IgD-negative memory B cell (primary cell): Measurements from ENCODE around the gene TGFBRAP1. TPM values are rescaled to one million over a fixed set of nuclear protein-coding genes. Genes with fewer than 3 reads are reported as not detected.
"Not testable (repeated sequence)": the region's sequence is repeated elsewhere in the genome, so short reads cannot be mapped to it uniquely, and the experiment has no call there.

Source experiments
- H3K27ac Mint-ChIP-seq, 3 donors: one replicate each; pipeline ENCODE4 v1.8.0; 2020 to 2022; ENCODE audit warnings: mild to moderate bottlenecking in 3 of 3, mixed read lengths in 3 of 3, moderate library complexity in 1 of 3
- H3K27me3 Mint-ChIP-seq: one replicate; pipeline ENCODE4 v1.8.0; 2021; ENCODE audit warnings: mixed read lengths
- H3K36me3 Mint-ChIP-seq: one replicate; pipeline ENCODE4 v1.8.0; 2020; ENCODE audit warnings: mild to moderate bottlenecking, mixed read lengths
- H3K4me1 Mint-ChIP-seq, 3 donors: one replicate each; pipeline ENCODE4 v1.8.0; 2020 to 2022; ENCODE audit warnings: mixed read lengths in 3 of 3, mild to moderate bottlenecking in 1 of 3
- H3K4me3 Mint-ChIP-seq, 4 donors: one replicate each; pipeline ENCODE4 v1.8.0; 2020 to 2022; ENCODE audit warnings: mild to moderate bottlenecking in 4 of 4, mixed read lengths in 4 of 4, moderate library complexity in 3 of 4
- H3K9me3 Mint-ChIP-seq, 3 donors: one replicate each; pipeline ENCODE4 v1.8.0; 2020 to 2021; ENCODE audit warnings: mixed read lengths in 3 of 3, mild to moderate bottlenecking in 1 of 3
- polyA plus RNA-seq: library from polyadenylated mRNA; unstranded; fragments of 300-500 nt; fragmentation: Illumina TruSeq; gene quantifications from one replicate; pipeline ENCODE4 v1.2.3, GENCODE V29; 2021

The TGFBRAP1 gene
- polyA plus RNA-seq, 1 donor from 2014 or later, result 23.2 TPM

DNA sequence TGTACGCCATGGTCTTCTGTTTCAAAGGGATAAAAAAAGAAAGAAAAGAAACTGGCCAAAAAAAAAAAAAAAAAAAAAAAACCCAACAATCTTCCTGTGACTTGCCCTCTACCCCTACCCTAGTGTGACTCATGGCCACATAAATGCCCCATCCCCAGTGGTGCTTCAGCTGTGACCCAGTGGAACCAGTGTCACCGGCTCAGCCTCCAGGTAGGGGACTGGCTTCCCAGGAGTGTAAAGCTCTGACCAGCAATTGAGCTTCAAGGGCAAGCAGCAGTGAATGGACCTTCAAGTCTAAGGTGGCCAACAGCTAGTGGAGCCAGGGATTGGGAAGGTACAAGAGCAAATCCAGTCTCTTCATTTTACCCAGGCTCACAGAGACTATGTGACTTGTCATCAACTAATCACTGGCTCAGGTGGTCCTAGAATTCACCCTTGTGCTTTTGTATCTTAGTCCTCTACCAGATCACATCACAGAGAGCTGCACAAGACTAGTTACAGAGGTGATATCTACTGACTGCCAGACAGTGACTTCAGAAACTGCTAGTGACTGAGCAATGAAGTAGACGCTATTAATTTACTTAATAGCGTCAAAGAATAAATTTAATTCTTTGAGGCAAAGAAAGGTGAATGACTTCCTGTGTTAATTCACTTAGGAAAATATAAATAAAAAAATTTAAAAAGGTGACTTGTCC lies 1.3 kb upstream of the TGFBRAP1 start:
- Mint-ChIP-seq H3K27ac (peak overlapping the region; percentile 56 to 99 (median 93)), H3K36me3 (no peaks in the 10 kb centered on the region), H3K4me1 (peaks cover 20 to 22% (median 22%) of the 10 kb centered on the region in 3 donors), H3K4me3 (peak overlapping the region; percentile 85 to 96 (median 92)), H3K27me3 (no peaks in the 10 kb centered on the region), H3K9me3 (no peaks in the 10 kb centered on the region)

DNA sequence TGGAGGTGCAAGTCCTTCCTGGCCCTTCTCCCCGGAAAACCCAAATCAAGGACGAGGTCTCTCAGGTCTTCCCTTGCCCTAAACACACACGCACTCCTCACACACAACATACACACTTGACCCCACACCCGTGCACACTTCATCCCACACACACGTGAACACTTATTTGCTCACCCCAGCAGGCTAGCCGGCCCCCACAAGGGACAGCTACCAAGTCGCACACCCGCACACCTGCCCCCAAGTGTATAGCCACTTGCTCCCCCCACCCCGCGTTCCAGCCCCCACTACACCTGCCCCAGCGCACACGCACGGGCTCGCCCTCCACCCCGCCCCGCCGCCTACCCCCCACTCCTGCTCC lies 359 bp downstream of the TGFBRAP1 start:
- H3K4me1 Mint-ChIP-seq, result peaks cover 27 to 34% (median 28%) of the 10 kb centered on the region in 3 donors
- no peaks in the 10 kb centered on the region for H3K9me3 Mint-ChIP-seq
- H3K27me3 Mint-ChIP-seq, result no peaks in the 10 kb centered on the region
- peak overlapping the region; percentile 79 to 98 (median 95) for H3K27ac Mint-ChIP-seq
- H3K36me3 Mint-ChIP-seq, result peaks cover 1% of the 10 kb centered on the region
- peak overlapping the region; percentile 80 to 100 (median 96) for H3K4me3 Mint-ChIP-seq

DNA sequence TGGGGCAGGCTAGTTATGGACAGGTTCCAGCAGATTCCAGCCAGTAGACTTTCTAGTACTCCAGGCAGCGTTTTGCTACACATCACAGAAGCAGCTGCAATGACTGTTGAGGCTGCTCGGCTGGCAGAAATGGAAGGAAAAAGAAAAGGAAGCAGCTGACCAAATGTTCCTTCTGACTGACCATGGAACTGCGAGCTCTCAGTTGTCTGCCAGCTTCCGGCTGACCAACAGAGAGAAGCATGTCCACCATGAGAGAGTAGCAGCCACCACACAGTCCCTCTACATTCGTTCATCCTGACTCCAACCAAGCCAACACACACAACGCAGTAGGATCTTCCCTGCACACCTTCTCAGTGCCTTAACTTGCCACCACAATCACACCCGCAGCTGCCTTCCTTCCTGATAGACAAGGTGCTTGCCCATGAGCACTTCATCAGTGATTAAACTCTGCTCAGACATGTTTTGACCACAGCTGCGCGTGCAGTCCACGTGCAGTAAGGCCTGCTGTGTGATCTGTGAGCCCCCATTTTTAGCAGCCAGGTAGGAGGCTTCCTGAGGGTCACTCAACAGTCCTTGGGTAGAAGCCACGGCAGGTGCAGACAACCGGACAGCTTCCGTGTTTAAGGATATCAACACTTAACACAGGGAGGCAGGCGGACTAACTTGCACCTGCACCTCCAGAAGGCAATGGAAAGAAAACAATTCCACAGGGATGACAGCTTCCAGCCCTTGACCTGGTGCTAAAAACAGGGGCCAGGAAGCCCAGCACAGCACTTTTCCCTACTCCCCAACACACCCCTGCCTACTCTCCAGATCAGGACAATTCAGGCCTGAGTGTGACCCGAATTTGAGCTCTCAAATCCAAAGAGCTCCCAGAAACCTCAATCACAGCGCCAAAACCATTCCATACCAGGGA lies 996 bp downstream of the TGFBRAP1 start:
- peak overlapping the region; percentile 79 to 98 (median 95) for H3K27ac Mint-ChIP-seq
- peaks cover 31 to 39% (median 32%) of the 10 kb centered on the region in 3 donors for H3K4me1 Mint-ChIP-seq

DNA sequence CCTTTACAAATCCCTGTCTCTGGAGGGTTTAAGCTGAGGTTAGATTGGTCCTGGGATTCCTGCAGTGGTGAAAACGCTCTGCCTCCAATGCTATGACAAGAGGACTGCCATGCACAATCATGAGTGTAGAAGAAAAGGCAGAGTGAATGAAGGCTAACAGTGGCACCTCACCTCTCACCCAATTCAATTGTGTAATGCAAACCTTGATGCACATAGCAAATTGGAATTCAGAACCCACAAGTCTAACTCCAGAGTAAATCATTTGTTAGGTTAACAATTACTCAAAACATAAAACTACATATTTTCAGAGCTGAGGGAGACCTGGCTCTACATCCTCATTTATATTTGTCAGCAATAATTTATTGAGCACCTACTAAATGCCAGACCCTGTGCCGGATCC lies 1.8 kb downstream of the TGFBRAP1 start:
- no peaks in the 10 kb centered on the region for H3K9me3 Mint-ChIP-seq
- H3K27ac Mint-ChIP-seq, result peak overlapping the region; percentile 79 to 98 (median 95)
- peak overlapping the region; percentile 80 to 100 (median 96) for H3K4me3 Mint-ChIP-seq
- peaks cover 33 to 42% (median 38%) of the 10 kb centered on the region in 3 donors for H3K4me1 Mint-ChIP-seq
- H3K36me3 Mint-ChIP-seq, result peaks cover 5% of the 10 kb centered on the region
- no peaks in the 10 kb centered on the region for H3K27me3 Mint-ChIP-seq

More for the DNA sequence above, 996 bp downstream of the TGFBRAP1 start:
- Mint-ChIP-seq H3K27me3 (no peaks in the 10 kb centered on the region), H3K4me3 (peak overlapping the region; percentile 80 to 100 (median 96)), H3K36me3 (peaks cover 1% of the 10 kb centered on the region), H3K9me3 (no peaks in the 10 kb centered on the region)

DNA sequence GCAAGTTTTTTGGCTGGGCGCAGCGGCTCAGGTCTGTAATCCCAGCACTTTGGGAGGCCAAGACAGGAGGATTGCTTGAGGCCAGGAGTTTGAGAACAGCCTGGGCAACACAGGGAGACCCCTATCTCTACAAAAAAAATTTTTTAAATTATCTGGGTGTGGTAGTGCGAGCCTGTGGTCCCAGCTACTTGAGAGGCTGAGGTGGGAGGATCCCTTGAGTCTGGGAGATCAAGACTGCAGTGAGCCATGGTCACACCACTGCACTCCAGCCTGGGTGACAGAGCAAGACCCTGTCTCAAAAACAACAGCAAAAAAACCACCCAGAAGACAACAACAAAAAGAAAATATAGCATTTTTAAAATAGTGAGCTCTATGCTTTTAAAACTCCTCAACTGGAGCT lies 2.3 kb downstream of the TGFBRAP1 start:
- Mint-ChIP-seq H3K4me3 (peak overlapping the region in 3 of 4 donors; percentile 33 to 80 (median 37)), H3K4me1 (peaks cover 33 to 46% (median 40%) of the 10 kb centered on the region in 3 donors)
- not testable (repeated sequence) for H3K27ac Mint-ChIP-seq, H3K9me3 Mint-ChIP-seq, H3K36me3 Mint-ChIP-seq, H3K27me3 Mint-ChIP-seq

DNA sequence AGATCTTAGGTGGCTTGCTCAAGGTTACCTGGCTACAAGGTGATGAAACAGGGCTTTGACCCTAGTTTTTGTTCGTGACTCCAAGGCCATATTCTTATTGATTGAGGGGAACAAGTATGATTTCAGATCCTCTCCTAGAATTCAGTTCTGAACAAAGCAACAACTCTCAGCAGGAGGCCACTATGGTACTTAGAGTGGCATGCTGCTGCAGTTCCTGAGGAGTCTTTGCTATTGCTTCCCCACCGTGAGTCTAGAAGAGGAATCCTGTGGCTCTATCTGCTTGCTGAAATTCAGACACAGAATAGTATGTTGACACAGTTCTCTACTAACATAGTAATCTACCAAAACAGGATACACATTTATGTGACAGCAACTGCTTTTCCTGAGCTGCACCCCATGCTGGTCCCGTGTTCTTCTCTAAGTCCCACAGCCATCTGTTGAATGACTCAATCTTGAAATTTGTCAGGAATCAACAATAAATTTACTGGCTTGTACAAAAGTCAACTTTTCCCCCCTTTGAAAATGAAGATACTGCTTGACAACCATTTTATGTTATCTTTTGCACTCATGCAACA lies 4.1 kb downstream of the TGFBRAP1 start:
- peak overlapping the region in 1 of 3 donors; percentile 24 for H3K27ac Mint-ChIP-seq

DNA sequence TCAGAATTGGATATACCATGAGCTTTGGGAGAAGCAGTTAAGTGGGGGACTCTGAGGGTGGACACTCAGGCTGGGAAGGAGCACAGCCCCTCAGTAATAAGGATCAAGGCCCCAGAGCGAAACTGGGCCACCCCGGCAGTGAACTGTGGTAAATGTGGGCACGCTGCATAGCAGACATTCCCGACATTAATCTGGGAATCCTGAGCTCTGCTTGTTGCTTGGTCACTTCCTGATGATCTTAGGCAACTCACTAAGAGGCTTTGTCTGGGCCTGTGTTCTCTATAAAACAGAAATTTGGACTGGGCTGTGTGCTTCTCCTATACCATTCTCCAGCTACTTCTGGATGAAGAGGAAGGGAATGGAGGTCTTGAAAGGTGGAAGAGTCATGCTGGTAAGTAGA lies 4.8 kb downstream of the TGFBRAP1 start:
- Mint-ChIP-seq H3K27me3 (no peaks in the 10 kb centered on the region), H3K4me1 (peaks cover 27 to 46% (median 40%) of the 10 kb centered on the region in 3 donors), H3K27ac (peak overlapping the region in 1 of 3 donors; percentile 7), H3K36me3 (peaks cover 6% of the 10 kb centered on the region), H3K9me3 (no peaks in the 10 kb centered on the region), H3K4me3 (peak overlapping the region in 1 of 4 donors; percentile 67)

More for the DNA sequence above, 4.1 kb downstream of the TGFBRAP1 start:
- no peaks in the 10 kb centered on the region for H3K27me3 Mint-ChIP-seq
- H3K4me3 Mint-ChIP-seq, result no peak overlapping the region
- H3K4me1 Mint-ChIP-seq, result peaks cover 31 to 46% (median 42%) of the 10 kb centered on the region in 3 donors
- no peaks in the 10 kb centered on the region for H3K9me3 Mint-ChIP-seq
- H3K36me3 Mint-ChIP-seq, result peaks cover 6% of the 10 kb centered on the region

DNA sequence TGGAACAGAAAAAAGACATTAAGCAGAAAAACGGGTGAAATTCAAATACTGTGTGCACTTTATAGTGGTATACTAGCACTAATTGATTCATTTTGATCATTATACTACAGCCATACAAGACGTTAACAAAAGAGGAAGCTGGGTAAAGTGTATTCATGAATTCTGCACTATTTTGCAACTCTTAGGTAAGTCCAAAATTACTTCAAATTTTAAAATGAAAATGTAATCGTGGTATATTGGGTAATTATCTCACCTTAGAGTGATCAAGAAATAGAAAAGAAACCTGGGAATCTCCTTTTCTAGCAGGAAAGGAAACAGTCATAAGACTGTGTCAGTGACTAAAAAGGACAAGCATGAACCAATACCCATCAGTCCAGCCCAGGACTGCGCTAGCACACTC lies 5.4 kb downstream of the TGFBRAP1 start:
- H3K27ac Mint-ChIP-seq, result peak overlapping the region in 2 of 3 donors; percentile 7 to 56
- peaks cover 6% of the 10 kb centered on the region for H3K36me3 Mint-ChIP-seq
- H3K9me3 Mint-ChIP-seq, result no peaks in the 10 kb centered on the region
- H3K4me3 Mint-ChIP-seq, result no peak overlapping the region
- H3K4me1 Mint-ChIP-seq, result peaks cover 26 to 45% (median 39%) of the 10 kb centered on the region in 3 donors
- H3K27me3 Mint-ChIP-seq, result no peaks in the 10 kb centered on the region

DNA sequence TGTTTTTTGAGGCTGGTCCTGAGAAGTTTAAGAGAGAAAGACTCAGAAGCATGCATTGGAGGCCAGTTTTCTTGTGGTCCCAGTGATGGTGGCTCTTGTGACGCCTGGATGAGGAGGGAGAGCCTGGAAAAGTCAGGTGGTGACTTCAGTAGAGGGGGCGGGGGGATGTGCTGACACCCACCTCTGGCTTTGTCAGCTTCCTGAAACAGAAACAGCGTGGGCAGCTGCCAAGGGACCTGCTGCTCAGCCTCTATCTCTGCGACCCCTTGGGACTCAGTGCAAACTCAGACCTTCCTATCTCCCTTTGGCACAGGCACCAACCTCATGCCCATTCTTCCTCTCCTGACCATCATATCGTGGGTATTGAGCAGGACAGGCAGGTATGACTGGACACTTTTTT lies 6.4 kb downstream of the TGFBRAP1 start:
- Mint-ChIP-seq H3K36me3 (peaks cover 6% of the 10 kb centered on the region), H3K9me3 (no peaks in the 10 kb centered on the region), H3K4me1 (peaks cover 16 to 37% (median 30%) of the 10 kb centered on the region in 3 donors), H3K27me3 (no peaks in the 10 kb centered on the region), H3K4me3 (no peak overlapping the region), H3K27ac (no peak overlapping the region)

DNA sequence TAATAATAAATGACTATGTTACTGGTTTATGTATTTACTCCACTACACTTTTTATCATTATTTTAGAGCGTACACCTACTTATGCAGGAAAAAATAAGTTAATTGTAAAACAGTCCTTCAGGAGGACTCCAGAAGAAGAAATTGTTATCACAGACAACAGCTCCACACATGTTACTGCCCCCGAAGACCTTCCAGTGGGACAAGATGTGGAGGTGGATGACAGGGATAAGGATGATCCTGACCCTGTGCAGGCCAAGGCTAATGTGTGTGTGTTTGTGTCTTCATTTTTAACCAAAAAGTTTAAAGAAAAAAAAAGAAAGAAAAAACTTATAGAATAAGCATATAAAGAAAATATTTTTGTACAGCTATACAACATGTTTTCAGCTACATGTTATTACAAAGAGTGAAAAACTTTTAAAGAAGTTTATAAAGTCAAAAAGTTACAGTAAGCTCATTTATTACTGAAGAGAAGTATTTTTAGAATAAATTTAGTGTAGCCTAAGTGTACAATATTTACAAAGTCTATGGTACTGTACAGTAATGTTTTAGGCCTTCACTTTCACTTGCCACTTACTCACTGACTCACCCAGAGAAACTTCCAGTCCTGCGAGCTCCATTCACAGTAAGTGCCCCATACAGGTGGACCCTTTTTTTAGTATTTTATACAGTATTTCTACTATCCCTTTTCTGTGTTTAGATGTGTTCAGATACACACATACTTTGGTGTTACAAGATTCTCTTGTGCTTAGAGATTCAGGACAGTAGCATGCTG lies 7.5 kb downstream of the TGFBRAP1 start:
- no peaks in the 10 kb centered on the region for H3K27me3 Mint-ChIP-seq
- H3K4me3 Mint-ChIP-seq, result no peak overlapping the region
- peaks cover 6% of the 10 kb centered on the region for H3K36me3 Mint-ChIP-seq
- H3K4me1 Mint-ChIP-seq, result peaks cover 11 to 33% (median 30%) of the 10 kb centered on the region in 3 donors
- H3K9me3 Mint-ChIP-seq, result no peaks in the 10 kb centered on the region
- no peak overlapping the region for H3K27ac Mint-ChIP-seq

DNA sequence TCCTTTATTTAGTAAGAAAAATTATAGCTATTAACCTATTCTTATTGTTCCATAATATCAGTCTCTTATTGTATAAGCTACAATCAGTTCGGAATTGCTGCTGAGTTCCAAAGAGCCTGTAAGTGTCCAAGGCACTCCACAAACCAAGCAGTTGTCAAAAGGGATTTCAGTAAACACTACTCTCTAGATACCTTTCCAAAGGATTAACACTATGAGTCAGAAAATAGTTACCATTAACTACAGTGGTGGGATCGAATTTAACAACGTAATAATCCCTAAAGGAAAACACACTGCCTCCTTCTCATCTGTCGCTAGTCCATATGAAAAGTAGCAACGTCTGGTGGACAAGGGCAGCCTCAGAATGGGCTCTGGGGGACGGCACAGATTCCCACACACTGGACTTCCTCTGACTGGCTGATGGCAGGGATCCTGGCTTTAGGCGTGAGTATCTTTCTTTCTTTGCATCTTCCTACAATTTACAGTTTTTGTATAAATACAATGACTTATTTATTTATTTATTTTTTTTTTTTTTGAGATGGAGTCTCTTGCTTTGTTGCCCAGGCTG lies 8.8 kb downstream of the TGFBRAP1 start:
- Mint-ChIP-seq H3K9me3 (no peaks in the 10 kb centered on the region), H3K4me3 (no peak overlapping the region), H3K27ac (no peak overlapping the region), H3K4me1 (peaks cover 14 to 35% (median 23%) of the 10 kb centered on the region in 3 donors), H3K36me3 (peaks cover 6% of the 10 kb centered on the region), H3K27me3 (no peaks in the 10 kb centered on the region)

DNA sequence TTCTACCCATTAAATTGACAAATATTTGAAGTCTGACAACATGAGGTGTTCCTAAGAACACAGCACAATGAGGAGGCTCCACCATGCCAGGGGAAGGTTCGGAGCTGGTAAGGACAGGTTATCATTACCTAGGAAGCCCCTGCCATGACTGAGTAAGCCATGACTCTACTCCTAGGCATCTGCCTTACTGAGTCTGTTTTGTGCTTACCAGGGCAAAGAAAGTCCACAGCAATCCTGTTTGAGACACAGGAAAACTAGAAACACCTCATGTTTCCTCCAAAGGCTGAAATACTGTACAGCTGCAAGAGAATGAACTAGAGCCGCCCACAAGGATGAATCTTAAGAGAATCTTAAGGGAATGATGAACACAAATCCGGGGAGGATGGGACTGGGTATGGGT lies 11.6 kb downstream of the TGFBRAP1 start:
- Mint-ChIP-seq H3K4me3 (no peak overlapping the region), H3K9me3 (no peaks in the 10 kb centered on the region), H3K27me3 (no peaks in the 10 kb centered on the region), H3K4me1 (peaks cover 11 to 28% (median 17%) of the 10 kb centered on the region in 3 donors), H3K27ac (no peak overlapping the region), H3K36me3 (peaks cover 4% of the 10 kb centered on the region)

DNA sequence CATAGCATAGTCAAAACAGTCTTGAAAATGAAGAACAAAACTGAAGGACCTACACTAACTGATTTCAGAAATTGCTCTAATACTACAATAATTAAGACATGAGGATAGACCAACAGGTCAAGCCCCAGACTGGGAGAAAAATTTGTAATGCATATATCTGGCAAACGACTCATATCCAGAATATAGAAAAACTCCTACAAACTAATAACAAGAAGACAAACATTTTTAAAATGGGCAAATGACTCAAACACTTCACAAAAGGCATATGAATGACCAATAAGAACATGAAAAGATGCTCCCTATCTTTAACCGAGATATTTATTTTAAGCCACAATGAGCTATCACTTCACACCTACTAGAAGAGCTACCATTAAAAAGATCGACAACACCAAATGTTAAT lies 14.2 kb downstream of the TGFBRAP1 start:
- peak overlapping the region in 1 of 3 donors; percentile 17 for H3K27ac Mint-ChIP-seq
- no peaks in the 10 kb centered on the region for H3K36me3 Mint-ChIP-seq
- H3K4me3 Mint-ChIP-seq, result peak overlapping the region in 2 of 4 donors; percentile 10 to 36
- no peaks in the 10 kb centered on the region for H3K27me3 Mint-ChIP-seq
- H3K4me1 Mint-ChIP-seq, result peaks cover 11 to 24% (median 14%) of the 10 kb centered on the region in 3 donors
- no peaks in the 10 kb centered on the region for H3K9me3 Mint-ChIP-seq

DNA sequence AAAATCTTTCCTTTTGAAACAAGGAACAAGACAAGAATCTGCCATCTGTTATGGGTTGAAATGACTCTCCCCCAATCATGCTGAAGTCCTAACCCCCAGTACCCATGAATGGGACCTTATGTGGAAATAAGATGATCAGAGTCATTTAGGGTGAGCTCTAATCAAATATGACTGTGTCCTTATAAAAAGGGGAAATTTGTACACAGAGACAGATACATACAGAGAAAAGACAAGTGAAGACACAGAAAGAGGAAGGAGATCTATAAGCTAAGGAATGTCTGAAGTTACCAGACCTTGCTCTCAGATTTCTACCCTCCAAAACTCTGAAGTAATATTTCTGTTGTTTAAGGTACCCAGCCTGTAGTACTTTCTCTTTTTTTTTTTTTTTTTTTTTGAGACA lies 15.7 kb downstream of the TGFBRAP1 start:
- peak overlapping the region in 1 of 4 donors; percentile 9 for H3K4me3 Mint-ChIP-seq
- H3K36me3 Mint-ChIP-seq, result peaks cover 2% of the 10 kb centered on the region
- no peaks in the 10 kb centered on the region for H3K9me3 Mint-ChIP-seq
- H3K4me1 Mint-ChIP-seq, result peaks cover 11 to 26% (median 16%) of the 10 kb centered on the region in 3 donors
- no peaks in the 10 kb centered on the region for H3K27me3 Mint-ChIP-seq
- H3K27ac Mint-ChIP-seq, result no peak overlapping the region
